Measurements from ENCODE around the gene AFF1.

AFF1 gene

GRCh38 chr4:87042221-87042620 is 107.4 kb downstream of the AFF1 start:
- no peak for TF ChIP-seq CTCF (conservative IDR thresholded peaks at IDR 0.05; ENCODE audit: control insufficient read depth, insufficient read depth, low read depth, low read length)
- H3K4me3 ChIP-seq (ENCODE audit: control insufficient read depth, low read depth, low read length): no peak overlapping the region
- no peak for DNase-seq (ENCODE audit: low read depth)

GRCh38 chr4:87042986-87043820 is 108.4 kb downstream of the AFF1 start:
- TF ChIP-seq CTCF (conservative IDR thresholded peaks at IDR 0.05; ENCODE audit: control insufficient read depth, insufficient read depth, low read depth, low read length): no peak
- DNase-seq (ENCODE audit: low read depth): no peak
- H3K4me3 ChIP-seq (ENCODE audit: control insufficient read depth, low read depth, low read length): no peak overlapping the region

GRCh38 chr4:87044511-87045233 is 109.9 kb downstream of the AFF1 start:
- no peak for DNase-seq (ENCODE audit: low read depth)
- no peak for TF ChIP-seq CTCF (conservative IDR thresholded peaks at IDR 0.05; ENCODE audit: control insufficient read depth, insufficient read depth, low read depth, low read length)
- peak overlapping the region; percentile 1 for H3K4me3 ChIP-seq (ENCODE audit: control insufficient read depth, low read depth, low read length)

- DNase-seq (ENCODE audit: low read depth): no peak
- TF ChIP-seq CTCF (conservative IDR thresholded peaks at IDR 0.05; ENCODE audit: control insufficient read depth, insufficient read depth, low read depth, low read length): no peak
- H3K4me3 ChIP-seq (ENCODE audit: control insufficient read depth, low read depth, low read length): peak overlapping the region; percentile 1
Observed at GRCh38 chr4:87045234-87045558, 110.4 kb downstream of the AFF1 start.

- no peak overlapping the region for H3K4me3 ChIP-seq (ENCODE audit: control insufficient read depth, low read depth, low read length)
Observed at GRCh38 chr4:87045659-87046058, 110.8 kb downstream of the AFF1 start.

GRCh38 chr4:87046121-87046551 is 111.3 kb downstream of the AFF1 start:
- DNase-seq (ENCODE audit: low read depth): peak; percentile 43
- no peak for TF ChIP-seq CTCF (conservative IDR thresholded peaks at IDR 0.05; ENCODE audit: control insufficient read depth, insufficient read depth, low read depth, low read length)
- H3K4me3 ChIP-seq (ENCODE audit: control insufficient read depth, low read depth, low read length): no peak overlapping the region

More at GRCh38 chr4:87045659-87046058, 110.8 kb downstream of the AFF1 start:
- no peak for TF ChIP-seq CTCF (conservative IDR thresholded peaks at IDR 0.05; ENCODE audit: control insufficient read depth, insufficient read depth, low read depth, low read length)
- peak; percentile 46 for DNase-seq (ENCODE audit: low read depth)
